HG02938 (cell line): Measurements from ENCODE around the gene CDH6.

ENCODE experiments used
- ATAC-seq: cut with Tn5 transposase; IDR thresholded peaks from one replicate; pipeline ENCODE4 v1.9.1; 2021; ENCODE audit warnings: mild to moderate bottlenecking, moderate library complexity; ENCODE audit not compliant: unreplicated experiment

CDH6 gene

DNA sequence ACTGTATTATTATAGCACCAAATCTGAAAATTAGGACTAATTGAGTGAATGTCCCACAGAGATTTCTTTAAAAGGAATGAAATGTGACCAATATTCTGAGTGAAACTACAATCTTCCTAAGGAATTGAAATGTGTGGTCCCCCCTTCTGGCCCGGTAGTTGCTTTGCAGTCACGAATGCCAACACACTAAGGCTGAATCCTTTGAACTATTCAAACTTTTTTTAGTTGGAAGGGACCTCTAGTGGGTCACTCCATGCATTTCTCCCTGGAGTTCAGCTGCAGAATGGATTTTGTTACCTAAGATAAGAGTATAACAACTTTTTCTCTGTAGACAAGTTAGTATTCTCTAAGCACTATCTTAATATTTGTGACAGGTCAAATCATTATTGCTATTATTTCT is 2.8 kb downstream of the CDH6 start:
- ATAC-seq = no peak

- no peak for ATAC-seq
Observed at GRCh38 chr5:31197183-31197582, 3.7 kb downstream of the CDH6 start.

DNA sequence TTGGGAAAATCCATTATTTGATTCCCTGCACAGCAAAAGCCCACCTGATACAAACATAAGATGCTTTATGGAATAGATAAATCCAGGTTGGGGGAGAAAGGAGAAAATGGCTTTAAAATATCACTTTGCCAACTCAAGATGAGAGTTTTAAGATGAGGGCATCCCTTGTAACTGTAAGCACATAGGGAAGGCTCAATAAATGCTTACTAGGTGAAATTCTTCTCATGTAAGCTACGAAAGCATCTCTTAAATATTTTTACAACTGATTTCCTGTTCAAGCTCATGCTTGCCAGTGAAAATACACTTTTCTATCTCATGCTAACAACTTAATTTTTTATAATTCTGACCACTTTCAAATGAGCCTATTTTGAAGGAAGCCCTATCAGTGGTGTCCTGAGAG is 11.5 kb downstream of the CDH6 start:
- ATAC-seq = no peak

- no peak for ATAC-seq
Observed at GRCh38 chr5:31208043-31208442, 14.6 kb downstream of the CDH6 start.

GRCh38 chr5:31209334-31209733 is 15.8 kb downstream of the CDH6 start:
- ATAC-seq = no peak

GRCh38 chr5:31211098-31211497 is 17.6 kb downstream of the CDH6 start:
- ATAC-seq = no peak

DNA sequence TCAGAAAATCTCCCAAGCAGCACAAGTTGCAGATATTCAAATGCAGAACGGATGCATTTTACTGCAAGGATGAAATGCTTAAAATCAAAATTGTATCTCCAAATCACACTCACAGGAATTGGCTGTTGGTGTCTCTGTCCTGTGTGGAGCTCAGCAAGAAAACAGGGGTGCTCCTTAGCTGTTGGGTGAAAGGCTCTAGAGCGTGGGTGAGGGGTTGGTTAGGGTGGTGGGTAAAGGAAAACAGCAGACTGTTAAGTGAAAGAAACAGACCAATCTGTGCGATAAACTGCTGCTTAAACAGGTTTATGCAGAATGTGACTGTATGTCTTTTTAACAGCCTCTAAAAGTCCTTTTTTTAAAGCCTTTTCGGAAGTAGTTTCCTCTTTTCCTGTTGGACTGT is 19.8 kb downstream of the CDH6 start:
- no peak for ATAC-seq

- no peak for ATAC-seq
Observed at GRCh38 chr5:31213705-31214121, 20.2 kb downstream of the CDH6 start.

- no peak for ATAC-seq
Observed at GRCh38 chr5:31214229-31214628, 20.7 kb downstream of the CDH6 start.

- ATAC-seq = no peak
Observed at GRCh38 chr5:31215236-31215635, 21.8 kb downstream of the CDH6 start.

DNA sequence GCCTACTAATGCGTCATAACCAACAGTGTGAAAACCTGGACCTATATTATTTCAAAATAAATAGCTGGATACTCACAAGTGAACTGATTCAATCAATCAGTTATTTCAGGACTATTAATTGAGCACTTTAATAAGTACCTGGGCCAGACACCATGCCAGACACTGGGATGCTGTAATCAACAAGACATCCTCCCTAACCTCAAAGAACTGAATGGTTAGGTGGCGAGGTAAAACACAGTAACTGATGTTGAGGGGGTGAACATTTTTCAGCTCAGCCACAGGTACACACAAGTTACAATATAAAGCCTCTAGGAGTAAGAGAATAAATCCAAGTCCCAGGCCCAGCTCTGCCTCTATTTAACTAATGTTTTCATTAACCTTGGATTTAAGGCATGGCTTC is 24.0 kb downstream of the CDH6 start:
- no peak for ATAC-seq

GRCh38 chr5:31218978-31219377 is 25.5 kb downstream of the CDH6 start:
- ATAC-seq = no peak

DNA sequence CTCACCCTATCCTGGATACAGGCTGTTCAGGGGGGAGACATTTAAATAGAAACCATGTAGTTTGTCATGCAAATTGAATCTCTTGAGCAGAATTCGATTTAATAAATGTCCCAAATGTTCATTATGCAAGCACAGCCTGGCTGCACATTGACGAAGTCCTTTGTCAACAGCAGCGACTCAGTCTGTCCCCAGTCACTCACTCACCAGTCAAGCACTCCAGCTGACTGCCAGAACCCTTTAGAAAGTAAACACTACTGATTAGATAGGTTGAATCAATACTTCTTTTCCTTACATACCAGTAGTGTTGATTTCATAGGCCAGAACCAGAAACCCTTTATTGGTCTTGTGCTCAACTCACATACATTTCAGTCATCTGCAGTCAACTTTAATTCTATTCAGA is 27.5 kb downstream of the CDH6 start:
- no peak for ATAC-seq

- ATAC-seq = no peak
Observed at GRCh38 chr5:31225118-31225517, 31.6 kb downstream of the CDH6 start.

DNA sequence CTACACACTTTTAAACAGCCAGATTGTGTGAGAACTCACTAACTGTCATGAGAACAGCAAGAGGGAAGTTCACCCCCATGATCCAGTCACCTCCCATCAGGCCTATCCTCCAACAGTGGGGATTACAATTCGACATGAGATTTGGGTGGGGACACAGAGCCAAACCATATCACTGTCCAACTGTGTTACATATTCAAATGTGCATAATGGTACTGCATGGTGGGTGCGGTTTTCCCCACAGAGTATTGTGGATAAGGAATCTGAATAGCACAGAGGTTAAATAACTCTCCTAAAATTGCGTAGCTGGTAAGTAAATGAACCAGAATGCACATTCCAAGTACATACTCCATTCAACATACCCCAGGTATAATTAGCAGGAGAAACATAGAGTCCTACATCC is 32.1 kb downstream of the CDH6 start:
- no peak for ATAC-seq

- ATAC-seq = no peak
Observed at GRCh38 chr5:31226651-31227050, 33.2 kb downstream of the CDH6 start.

- no peak for ATAC-seq
Observed at GRCh38 chr5:31229266-31229665, 35.8 kb downstream of the CDH6 start.

- ATAC-seq = no peak
Observed at GRCh38 chr5:31231177-31231838, 37.8 kb downstream of the CDH6 start.

DNA sequence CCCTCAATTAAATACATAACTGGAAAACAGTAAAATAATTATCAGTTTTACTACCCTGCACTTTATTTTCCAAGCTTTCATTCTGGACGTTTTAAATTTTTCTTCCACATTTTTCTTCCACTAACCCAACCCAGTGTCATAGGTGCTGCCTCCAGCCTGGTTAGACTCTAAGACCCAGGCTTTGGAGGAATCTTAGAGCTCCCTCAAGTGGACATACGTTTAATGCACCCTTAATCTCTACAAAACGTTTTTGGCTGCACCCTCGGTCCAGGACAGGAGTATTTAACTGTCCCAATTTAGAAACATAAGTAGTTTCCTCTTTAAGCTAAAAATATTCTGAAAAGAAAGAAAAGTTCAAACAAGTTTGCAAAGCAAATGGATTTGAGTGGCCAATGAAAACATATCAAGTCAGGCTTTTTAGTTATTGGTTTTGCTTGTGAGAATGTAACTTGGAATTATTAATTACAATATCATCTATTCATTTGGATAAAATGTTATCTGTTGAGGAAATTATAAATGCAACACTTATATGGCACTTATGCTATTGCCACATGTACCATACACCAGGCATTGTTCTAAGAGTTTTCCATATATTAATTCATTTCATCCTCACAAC is 38.9 kb downstream of the CDH6 start:
- ATAC-seq = peak; percentile 65

GRCh38 chr5:31235381-31235780 is 41.9 kb downstream of the CDH6 start:
- ATAC-seq = no peak

GRCh38 chr5:31236339-31236738 is 42.9 kb downstream of the CDH6 start:
- ATAC-seq = no peak

DNA sequence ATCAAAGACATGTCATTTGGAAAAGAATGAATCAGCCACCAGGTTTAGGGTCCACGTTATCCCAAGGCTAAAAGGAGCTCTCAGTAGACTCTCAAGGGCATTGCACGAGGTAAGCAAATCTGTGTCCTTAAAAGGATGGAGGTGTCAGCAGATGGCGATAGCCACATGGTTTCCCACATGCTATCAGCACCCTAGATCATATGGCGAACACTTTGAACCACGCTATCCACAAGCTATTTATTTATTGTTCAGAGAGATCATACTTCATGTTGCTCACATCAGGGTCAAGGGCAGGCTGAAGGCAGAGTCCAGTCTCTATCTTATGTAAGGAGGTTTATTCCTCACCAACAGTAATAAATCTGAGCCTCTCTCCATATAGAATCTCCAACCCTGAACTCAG is 43.7 kb downstream of the CDH6 start:
- ATAC-seq = no peak

- no peak for ATAC-seq
Observed at GRCh38 chr5:31238497-31238896, 45.0 kb downstream of the CDH6 start.
